NCI-H345 treated with DMSO at 0.1 percent for 48 hours (cell line): ENCODE data around the gene MINDY3.
A peak's percentile ranks its signal among the peaks of the same experiment; 100 is the strongest.
"Not testable (repeated sequence)": the region's sequence is repeated elsewhere in the genome, so short reads cannot be mapped to it uniquely, and the experiment has no call there.

Experiments used
- DNase-seq: peaks from one replicate; lab custom pipeline; 2025; ENCODE audit not compliant: unreplicated experiment; lab: John Stamatoyannopoulos, UW

The MINDY3 gene

DNA sequence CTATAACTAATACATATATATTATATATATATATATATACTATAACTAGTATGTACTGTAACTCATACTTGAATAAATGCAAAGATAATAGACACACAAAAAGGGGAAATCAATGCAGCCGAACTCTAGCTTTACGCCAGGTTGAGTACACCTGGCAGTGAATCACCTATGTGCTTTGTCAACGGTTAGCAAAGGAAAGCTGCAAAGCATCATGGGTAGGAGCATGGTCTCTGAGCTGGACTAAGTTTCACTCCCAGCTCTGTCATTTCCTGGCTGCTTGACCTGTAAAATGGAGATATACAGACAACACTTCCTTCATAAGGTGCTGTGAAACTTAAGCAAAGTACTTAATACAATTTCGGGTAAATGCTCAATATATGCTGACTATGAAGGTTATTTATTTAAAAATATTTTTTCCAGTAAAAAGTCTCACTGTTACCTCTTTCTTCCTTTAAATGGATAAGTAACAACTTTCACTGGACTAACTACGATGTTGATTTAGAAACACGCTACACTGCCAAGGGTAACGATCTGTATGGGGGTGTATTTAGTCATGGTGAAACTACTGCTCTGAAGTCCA is 78.8 kb downstream of the MINDY3 start:
- DNase-seq = no peak

DNA sequence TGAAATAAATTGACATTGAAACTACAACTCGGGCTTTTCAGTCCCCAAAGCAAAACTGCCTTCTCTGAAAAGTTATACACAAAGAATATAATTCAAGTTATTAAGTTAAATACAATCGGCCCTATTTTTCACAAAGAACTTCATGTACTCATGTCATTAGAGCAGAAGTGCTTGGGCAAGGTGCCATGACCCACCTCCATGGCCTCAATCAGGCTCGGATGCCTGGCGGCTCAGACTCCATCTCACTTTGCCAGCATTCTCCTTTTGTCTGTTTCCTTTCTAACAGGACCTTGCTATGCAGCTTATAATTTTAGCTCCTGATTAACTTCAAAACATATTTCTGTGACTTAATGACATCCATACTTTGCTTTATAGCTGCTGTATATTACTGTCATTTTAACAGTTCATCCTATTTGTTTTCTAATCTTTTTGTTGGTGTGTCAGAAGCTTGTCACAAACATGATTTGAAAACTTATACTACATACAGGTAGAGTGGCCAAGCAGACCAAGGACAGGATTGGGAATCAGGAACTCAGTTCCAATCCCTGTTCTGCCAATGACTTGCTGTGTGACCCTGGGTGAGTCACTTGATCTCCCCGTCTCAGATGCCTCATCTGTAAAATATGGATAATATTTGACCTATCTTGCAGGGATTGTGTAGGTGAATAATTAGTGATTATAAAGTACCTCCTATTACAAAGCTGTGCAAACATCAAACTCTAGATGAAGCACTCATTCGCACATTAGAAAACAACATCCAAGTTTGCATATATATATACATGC is 79.8 kb downstream of the MINDY3 start:
- DNase-seq = no peak

DNA sequence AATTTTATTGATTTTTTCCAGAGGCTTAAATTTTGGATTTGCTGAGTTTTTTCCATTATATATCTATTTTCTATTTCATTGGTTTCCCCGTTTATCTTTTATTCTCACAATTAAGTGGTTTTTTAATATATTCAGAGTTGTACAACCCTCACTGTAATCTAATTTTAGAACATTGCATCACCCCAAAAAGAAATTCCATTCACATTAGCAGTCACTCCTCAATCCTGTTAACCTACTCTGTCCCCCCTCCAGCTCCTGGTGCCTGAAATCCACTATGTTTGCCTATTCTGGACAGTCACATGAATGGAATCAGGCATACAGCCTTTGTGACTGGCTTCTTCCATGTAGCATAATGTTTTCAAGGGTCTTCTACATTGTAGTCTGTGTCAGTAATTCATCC is 84.8 kb downstream of the MINDY3 start:
- no peak for DNase-seq

DNA sequence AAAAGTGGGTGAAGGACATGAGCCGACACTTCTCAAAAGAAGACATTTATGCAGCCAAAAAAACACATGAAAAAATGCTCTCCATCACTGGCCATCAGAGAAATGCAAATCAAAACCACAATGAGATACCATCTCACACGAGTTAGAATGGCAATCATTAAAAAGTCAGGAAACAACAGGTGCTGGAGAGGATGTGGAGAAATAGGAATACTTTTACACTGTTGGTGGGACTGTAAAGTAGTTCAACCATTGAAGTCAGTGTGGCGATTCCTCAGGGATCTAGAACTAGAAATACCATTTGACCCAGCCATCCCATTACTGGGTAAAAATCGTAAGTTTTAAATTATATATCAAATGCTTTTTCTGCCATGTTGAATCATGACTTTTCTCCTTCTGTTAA is 85.8 kb downstream of the MINDY3 start:
- not testable (repeated sequence) for DNase-seq

DNA sequence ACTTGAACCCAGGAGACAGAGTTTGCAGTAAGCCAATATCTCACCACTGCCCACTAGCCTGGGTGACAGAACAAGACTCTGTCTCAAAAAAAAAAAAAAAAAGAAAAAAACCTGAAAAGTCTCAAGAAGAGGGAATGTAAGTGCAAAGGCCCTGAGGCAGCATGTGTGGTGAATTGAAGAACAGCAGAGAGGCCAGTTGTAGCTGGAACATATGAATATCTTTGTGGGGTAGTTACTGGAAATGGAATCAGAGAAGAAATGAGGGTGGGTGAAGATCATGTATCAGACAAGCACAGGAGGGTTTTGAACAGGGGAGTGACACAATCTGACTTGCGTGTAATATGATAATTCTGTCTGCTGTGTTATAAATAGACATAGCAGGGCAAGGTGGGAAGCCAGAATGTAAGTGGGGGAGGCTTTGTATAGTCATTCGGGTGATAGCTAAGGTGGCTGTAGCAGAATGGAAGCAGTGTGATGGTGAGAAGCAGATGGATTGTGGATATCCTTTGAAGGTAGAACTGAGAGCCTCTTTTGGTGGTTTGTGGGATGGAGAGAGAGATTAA is 95.3 kb downstream of the MINDY3 start:
- DNase-seq = no peak

DNA sequence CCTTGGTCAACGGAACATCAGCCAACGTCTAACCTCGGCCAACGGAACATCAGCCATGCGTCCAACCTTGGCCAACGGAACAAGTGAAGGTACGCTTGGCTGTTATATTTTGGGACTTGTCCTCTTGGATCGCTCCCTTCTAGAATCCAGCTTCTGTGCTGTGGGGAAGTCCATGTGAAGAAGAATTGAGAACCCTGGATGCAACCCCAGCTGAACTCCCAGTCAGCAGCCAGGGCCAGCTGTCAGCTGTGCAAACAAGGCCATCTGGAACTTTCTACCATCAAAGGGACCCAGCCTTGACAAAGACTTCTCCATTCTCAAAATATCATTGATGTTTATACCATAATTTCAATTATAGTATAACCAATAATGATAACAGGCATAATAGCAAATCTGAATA is 97.3 kb downstream of the MINDY3 start:
- peak; percentile 10 for DNase-seq

DNA sequence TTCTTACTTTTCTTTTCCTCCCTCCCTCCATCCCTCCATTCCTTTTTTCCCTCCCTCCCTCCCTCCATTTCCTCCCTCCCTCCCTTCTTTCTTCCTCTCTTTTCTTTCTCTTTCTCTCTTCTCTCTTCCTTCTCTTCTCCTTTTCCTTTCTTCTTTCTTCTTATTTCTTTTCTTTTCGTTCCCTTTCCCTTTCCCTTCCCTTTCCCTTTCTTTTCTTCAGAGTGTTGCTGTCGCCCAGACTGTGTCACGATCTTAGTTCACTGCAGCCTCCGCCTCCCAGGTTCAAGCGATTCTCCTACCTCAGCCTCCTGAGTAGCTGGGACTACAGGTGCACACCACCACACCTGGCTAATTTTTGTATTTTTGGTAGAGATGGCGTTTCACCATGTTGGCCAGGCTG is 98.1 kb downstream of the MINDY3 start:
- not testable (repeated sequence) for DNase-seq

DNA sequence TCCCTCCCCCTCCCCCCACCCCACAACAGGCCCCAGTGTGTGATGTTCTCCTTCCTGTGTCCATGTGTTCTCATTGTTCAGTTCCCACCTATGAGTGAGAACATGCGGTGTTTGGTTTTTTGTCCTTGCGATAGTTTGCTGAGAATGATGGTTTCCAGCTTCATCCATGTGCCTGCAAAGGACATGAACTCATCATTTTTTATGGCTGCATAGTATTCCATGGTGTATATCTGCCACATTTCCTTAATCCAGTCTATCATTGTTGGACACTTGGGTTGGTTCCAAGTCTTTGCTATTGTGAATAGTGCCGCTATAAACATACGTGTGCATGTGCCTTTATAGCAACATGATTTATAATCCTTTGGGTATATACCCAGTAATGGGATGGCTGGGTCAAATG is 99.1 kb downstream of the MINDY3 start:
- not testable (repeated sequence) for DNase-seq

DNA sequence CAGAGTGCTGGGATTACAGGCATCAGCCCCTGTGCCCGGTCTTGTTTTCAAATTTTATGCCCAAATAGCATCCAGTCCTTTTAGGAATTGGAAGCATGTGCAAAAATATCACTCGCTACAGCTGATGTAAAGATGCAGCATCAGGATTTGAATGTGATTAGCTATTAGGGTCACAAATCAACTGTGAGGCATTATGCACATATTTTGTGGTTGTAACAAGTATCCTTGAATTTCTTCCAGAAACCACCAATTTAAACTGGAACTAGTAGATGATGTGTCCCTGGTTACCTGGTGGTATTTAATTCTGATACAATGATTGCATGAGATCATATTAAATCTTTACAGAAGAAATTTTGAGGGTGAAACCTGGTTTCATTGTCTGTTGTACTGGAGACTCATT is 99.6 kb downstream of the MINDY3 start:
- no peak for DNase-seq

DNA sequence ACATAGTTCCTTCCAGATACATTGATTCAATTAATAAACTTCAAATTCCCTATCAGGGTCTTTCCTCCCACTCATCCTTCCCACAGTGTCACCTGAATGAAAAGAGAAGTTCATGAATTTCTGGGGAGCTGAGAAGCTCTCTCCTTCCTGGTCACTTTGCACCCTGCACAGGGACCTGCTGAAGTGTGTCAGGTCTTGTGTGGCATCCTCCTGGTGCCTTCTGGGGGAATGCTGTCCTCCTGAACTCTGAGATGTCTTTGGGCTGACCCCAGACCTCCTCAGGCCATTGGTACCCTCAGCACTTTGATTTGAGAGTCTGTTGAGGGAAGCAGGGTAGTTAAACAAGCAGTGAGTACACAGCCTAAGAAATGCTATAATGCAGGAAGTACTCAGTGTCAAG is 101.0 kb downstream of the MINDY3 start:
- DNase-seq = no peak

DNA sequence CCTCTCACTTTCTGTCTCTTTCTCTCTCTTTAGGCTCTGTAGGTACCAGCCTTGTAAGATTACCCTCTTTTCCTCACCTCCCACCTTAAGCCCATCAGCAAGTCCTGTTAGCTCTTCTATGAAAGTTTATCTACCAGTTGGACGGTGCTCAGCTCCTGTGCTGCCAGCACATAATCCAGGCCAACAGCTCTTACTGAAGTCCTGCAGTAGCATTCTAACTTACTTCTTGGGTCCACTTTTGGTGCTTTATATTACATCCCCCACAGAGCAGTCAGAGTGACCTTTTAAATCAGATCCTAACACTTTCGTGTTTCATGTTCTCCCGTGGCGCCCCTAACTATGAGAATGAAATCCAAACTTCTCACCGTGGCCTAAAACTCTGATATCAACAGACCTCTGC is 101.7 kb downstream of the MINDY3 start:
- DNase-seq = no peak

DNA sequence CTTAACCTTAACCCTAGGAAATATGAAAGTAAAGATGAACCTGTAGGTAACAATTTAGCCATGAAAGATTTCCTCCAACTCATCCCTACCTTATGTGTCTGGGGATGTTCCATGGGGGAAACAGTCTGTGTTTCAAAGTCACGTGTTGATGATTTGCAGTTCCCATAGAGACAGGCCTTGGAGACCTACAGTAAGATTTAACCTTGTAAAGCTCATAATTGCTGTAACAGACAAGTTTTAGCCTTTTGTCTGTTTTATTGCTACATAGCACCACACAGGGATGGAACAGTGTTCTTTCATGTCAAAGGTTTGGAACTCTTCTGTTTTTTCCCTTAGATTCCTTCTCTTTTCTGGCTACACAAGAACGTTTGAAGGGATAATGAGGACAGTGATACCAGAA is 105.4 kb downstream of the MINDY3 start:
- DNase-seq = no peak

DNA sequence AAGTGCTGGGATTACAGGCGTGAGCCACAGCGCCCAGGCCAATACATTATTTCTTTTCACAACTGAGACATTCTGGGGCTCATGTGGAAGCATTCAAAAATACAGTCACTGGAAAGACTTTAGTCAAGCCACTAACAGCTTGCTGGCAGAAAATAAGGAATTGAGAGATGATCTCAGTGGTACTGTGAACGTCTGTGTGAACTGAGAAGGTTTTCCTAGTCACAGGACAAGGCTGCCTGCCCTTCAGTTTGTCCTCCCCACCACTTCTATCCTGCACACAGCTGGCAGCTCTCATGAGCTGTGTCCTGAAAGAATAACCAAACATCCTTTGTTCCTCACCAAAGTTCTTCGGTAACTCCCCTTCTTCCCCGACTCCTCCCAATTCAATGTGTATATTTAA is 109.3 kb downstream of the MINDY3 start:
- DNase-seq = no peak

DNA sequence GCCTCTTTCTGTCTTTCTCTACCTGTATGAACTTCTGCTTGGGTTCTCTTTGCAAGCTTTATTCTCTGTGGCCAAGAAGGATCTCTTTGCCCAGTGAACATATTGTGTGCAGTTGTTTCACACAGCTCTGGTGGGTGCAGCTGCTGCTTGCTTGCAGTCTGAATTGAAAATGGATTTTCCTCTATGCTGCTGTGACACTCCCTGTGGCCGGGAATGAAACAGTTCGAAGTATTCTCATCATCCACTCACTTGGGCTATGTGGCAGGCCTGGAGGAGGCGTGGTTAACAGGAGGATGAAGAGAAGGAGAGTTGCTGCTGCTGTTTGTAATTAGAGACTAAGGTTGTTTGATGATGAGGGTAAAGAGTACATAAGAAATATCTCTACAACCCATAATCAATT is 112.2 kb downstream of the MINDY3 start:
- DNase-seq = no peak

DNA sequence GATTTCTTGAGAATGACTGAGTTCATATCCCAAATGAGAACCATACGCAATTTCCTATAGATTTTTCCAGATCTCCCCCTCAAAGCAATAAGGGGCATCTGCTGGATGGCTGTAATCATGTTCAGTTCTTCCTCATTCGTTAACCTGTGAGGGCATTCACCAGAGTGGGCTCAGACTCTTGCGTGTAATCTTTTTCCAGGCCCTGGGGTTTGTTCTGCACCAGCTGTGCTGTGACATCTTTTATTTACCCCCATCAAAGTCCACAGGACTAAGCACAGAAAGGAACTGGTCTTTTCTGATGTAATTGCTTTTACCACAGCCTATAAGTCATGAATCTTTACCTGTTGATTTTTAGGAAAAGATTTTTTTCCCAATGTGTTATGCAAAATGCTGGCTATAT is 112.7 kb downstream of the MINDY3 start:
- DNase-seq = no peak

DNA sequence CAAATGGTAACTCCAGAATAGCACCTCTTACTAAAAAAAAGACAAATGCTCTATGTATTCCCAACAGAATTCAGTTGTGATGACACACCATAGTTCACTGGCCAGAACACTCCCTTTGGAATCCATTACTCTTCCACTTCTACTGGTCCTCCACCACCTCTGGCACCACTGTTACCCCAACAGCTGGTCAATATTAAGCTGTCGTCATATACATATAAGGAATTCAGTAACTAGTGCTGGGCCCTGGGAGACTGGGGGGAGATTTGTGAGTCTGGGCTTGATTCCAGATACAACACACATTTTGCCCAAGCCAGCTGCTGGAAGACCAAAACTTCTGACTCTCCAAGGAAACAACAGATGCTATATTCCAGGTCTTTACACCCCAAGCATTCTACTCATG is 114.6 kb downstream of the MINDY3 start:
- no peak for DNase-seq

DNA sequence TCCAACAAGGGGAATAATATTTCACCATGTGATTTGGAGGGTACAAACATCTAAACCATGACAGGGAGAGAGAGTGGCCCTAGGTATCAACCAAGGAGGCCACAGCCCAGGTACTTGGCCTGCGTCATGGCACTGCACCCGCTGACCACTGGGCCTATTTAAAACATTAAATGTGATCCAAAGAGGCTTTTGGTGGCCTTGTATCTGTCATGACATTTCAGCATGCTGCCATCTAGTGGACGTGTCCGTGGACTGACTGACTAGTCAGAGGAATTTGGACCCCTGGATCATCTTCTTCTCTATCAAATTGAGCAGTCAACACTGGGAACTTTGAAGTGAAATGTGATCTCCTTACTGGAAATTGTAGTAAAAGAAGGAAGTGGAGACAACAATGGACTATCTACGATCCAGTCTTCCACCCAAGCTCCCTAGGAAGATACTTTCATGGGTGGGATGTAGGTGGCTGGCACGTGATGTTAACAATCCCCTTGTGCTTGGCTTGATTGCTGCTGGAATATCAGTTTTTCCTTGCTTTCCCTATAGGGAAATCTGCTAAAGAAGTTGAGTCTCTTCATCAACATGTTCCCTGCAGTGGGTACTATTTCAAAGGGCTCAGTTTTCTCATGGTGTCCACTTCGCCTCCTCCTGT is 116.0 kb downstream of the MINDY3 start:
- DNase-seq = no peak

DNA sequence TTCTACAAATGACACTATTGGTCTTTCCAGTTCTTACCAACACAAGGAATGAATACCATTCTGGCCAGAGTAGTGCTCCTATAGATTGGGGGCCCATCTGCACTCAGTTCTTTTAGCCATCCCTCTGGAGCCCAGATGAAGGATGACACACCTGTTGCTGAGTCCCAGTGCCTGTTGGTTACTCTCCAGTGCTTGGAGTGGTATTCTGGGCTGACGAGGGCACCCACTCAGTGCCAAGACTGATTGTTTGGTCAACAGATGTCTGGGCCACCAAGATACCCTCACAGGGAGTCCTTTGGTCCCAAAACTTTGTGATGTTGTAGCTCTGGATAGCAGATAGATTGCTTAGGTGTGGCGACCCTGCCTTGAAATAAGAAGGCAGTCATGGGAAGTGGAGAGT is 116.9 kb downstream of the MINDY3 start:
- DNase-seq = no peak

DNA sequence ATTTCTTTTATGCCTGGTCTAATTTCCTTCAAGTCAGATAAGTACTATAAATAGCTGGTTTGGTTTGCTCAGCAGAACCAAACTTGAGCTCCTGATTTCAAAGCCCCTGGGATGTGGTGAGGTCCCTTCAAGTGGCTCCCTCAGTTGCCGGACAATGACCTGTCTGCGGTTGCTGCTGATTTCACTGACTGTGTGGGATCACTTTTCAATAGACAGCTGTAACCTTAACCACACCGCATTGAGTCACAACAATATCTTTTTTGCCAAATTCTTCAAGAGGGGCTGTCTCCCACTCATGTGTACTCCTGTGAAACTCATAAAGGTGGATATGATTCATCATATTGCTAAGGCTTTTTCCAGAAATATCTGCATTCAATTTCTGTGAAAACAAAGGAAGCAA is 117.5 kb downstream of the MINDY3 start:
- no peak for DNase-seq

DNA sequence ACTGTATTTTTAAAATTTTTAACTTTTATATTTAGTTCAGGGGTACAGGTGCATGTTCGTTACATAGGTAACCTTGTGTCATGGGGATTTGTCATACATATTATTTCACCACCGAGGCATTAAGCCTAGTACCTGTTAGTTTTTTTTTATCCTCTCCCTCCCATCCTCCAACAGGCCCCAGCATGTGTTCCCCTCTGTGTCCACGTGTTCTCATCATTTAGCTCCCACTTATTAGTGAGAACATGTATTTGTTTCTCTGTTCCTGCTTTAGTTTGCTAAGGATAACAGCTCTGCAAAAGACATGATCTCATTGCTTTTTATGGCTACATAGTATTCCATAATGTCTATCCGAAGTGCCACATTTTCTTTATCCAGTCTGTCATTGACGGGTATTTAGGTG is 118.2 kb downstream of the MINDY3 start:
- no peak for DNase-seq

DNA sequence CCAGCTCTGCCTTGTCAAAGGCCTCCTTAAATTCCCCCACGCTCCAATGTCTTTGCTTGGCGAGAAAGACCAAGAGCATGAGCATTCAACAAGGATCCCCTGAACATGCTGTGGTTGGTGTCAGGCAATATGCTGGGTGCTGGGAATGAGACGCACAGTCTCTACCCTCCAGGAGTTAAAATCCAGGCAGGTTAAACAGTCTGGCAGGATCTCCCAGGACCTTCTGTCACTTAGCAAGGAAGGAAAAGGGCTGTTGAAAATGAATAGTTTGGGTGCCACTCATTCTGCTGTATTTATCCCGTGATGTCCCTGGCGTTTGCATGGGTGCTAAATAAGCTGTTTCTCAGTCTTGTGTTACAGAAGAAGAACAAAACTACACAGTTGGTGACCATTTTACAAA is 118.7 kb downstream of the MINDY3 start:
- DNase-seq = no peak

DNA sequence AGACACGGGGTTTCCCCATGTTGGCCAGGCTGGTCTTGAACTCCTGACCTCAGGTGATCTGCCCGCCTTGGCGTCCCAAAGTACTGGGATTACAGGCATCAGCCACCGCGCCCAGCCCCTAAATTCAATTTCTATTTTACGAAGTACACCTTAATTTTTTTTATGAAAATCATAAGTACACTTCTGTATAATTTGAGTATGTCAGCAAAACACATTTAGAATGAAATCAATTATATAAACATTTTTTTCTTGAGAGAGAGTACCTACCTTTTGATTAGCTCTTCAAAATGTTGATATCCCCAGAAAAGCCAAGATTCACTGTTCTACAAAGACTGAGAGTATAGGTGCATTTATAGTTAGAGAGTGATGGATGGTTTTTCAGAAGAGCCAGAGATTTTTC is 120.0 kb downstream of the MINDY3 start:
- no peak for DNase-seq
